Neural cell (in vitro differentiated cells): Measurements from ENCODE around the gene MROH2A. TPM values are rescaled to one million over a fixed set of nuclear protein-coding genes. Genes with fewer than 3 reads are reported as not detected.
"Not testable (repeated sequence)": the region's sequence is repeated elsewhere in the genome, so short reads cannot be mapped to it uniquely, and the experiment has no call there.

Source experiments
- H2AFZ ChIP-seq: fragments of 200-600, 300-800 bp; sonication (generic), shearing (Covaris generic); 2 replicates; pipeline ENCODE4 v1.6.0; 2014; ENCODE audit warnings: low read depth, mild to moderate bottlenecking, antibody characterized with exemption, low read length, moderate library complexity
- H3F3A ChIP-seq: fragments of 200-600 bp; shearing (Covaris generic); 2 replicates; pipeline ENCODE4 v1.6.1; 2016; ENCODE audit warnings: mild to moderate bottlenecking, moderate library complexity, mixed read lengths, antibody characterized with exemption, low read length; ENCODE audit not compliant: insufficient read depth, poor library complexity, severe bottlenecking
- H3K27ac ChIP-seq: fragments of 200-600, 300-800 bp; sonication (generic), shearing (Covaris generic); 2 replicates; pipeline ENCODE4 v1.5.1; 2014; ENCODE audit warnings: mild to moderate bottlenecking, low read length, moderate library complexity
- H3K27me3 ChIP-seq: fragments of 300-800, 200-600 bp; sonication (generic), shearing (Covaris generic); 2 replicates; pipeline ENCODE4 v1.6.0; 2014; ENCODE audit warnings: mild to moderate bottlenecking, low read depth, low read length, moderate library complexity; ENCODE audit not compliant: insufficient read depth
- H3K36me3 ChIP-seq: fragments of 300-800, 200-600 bp; sonication (generic), shearing (Covaris generic); 2 replicates; pipeline ENCODE4 v1.5.1; 2014; ENCODE audit warnings: mild to moderate bottlenecking, antibody characterized with exemption, low read length, moderate library complexity; ENCODE audit not compliant: insufficient read depth
- H3K4me2 ChIP-seq: fragments of 300-800, 200-600 bp; sonication (generic), shearing (Covaris generic); 2 replicates; pipeline ENCODE4 v1.6.0; 2014; ENCODE audit warnings: mild to moderate bottlenecking, low read length
- H3K4me3 ChIP-seq: fragments of 300-800, 200-600 bp; sonication (generic), shearing (Covaris generic); 2 replicates; pipeline ENCODE4 v1.5.1; 2014; ENCODE audit warnings: mild to moderate bottlenecking, low read length, moderate library complexity
- H3K79me2 ChIP-seq: fragments of 200-600 bp; shearing (Covaris generic); replicated peaks from 2 replicates; pipeline ENCODE4 v1.6.0; 2014; ENCODE audit warnings: mild to moderate bottlenecking, low read length, moderate library complexity; ENCODE audit not compliant: insufficient read depth
- H3K9ac ChIP-seq: fragments of 300-800, 200-600 bp; sonication (generic), shearing (Covaris generic); 2 replicates; pipeline ENCODE4 v1.6.1; 2016; ENCODE audit warnings: mild to moderate bottlenecking, low read length, mixed read lengths
- H3K9me2 ChIP-seq: fragments of 200-600 bp; shearing (Covaris generic); 2 replicates; pipeline ENCODE4 v1.6.1; 2016; ENCODE audit warnings: mild to moderate bottlenecking, low read length, mixed read lengths; ENCODE audit not compliant: insufficient read depth
- H3K9me3 ChIP-seq: fragments of 200-600, 300-800 bp; sonication (generic), shearing (Covaris generic); 2 replicates; pipeline ENCODE4 v1.6.1; 2016; ENCODE audit warnings: mild to moderate bottlenecking, mixed run types, low read length, moderate library complexity, mixed read lengths
- H4K20me1 ChIP-seq: fragments of 200-600 bp; shearing (Covaris generic); 2 replicates; pipeline ENCODE4 v1.6.1; 2016; ENCODE audit warnings: mild to moderate bottlenecking, mixed run types; ENCODE audit not compliant: insufficient read depth
- CTCF ChIP-seq: fragments of 450-650 bp; IDR thresholded peaks from 2 replicates; pipeline ENCODE4 v1.5.1; 2014; ENCODE audit warnings: antibody characterized with exemption, mild to moderate bottlenecking, moderate library complexity; ENCODE audit not compliant: poor library complexity, severe bottlenecking
- EP300 ChIP-seq: fragments of 450-650 bp; conservative IDR thresholded peaks from 2 replicates; pipeline ENCODE4 v1.6.1; 2014; ENCODE audit warnings: antibody characterized with exemption, mild to moderate bottlenecking, moderate library complexity; ENCODE audit not compliant: poor library complexity, severe bottlenecking
- EZH2 ChIP-seq: fragments of 200-600, 300-800 bp; shearing (Covaris generic), sonication (generic); IDR thresholded peaks from 2 replicates; pipeline ENCODE4 v1.6.1; 2014; ENCODE audit warnings: antibody characterized with exemption, low read length, borderline replicate concordance, mild to moderate bottlenecking; ENCODE audit not compliant: insufficient read depth, poor library complexity, severe bottlenecking
- MXI1 ChIP-seq: fragments of 450-650 bp; conservative IDR thresholded peaks from 2 replicates; pipeline ENCODE4 v1.6.1; 2014; ENCODE audit warnings: antibody characterized with exemption, mild to moderate bottlenecking; ENCODE audit not compliant: poor library complexity, severe bottlenecking
- POLR2AphosphoS5 ChIP-seq: IDR thresholded peaks from 2 replicates; pipeline ENCODE4 v1.6.1; 2012
- RAD21 ChIP-seq: fragments of 450-650 bp; conservative IDR thresholded peaks from 2 replicates; pipeline ENCODE4 v1.6.1; 2014; ENCODE audit warnings: antibody characterized with exemption, mild to moderate bottlenecking, moderate library complexity
- SMC3 ChIP-seq: fragments of 450-650 bp; conservative IDR thresholded peaks from 2 replicates; pipeline ENCODE4 v1.6.1; 2014; ENCODE audit warnings: antibody characterized with exemption, mild to moderate bottlenecking, moderate library complexity; ENCODE audit not compliant: poor library complexity
- TAF1 ChIP-seq: IDR thresholded peaks from 2 replicates; pipeline ENCODE4 v1.6.1; 2012; ENCODE audit warnings: low read depth
- polyA plus RNA-seq: library from polyadenylated mRNA; depleted of rRNA; stranded (reverse); fragments of >200 nt; gene quantifications from 2 replicates; pipeline ENCODE4 v1.2.3, GENCODE V29; 2014
- TF ChIP-seq, protein P1 (sequence below): IDR thresholded peaks from 2 replicates; pipeline ENCODE4 v1.6.1; 2012; ENCODE audit warnings: borderline replicate concordance

Gene MROH2A
- polyA plus RNA-seq, 1 donor from 2014 or later: not detected

DNA sequence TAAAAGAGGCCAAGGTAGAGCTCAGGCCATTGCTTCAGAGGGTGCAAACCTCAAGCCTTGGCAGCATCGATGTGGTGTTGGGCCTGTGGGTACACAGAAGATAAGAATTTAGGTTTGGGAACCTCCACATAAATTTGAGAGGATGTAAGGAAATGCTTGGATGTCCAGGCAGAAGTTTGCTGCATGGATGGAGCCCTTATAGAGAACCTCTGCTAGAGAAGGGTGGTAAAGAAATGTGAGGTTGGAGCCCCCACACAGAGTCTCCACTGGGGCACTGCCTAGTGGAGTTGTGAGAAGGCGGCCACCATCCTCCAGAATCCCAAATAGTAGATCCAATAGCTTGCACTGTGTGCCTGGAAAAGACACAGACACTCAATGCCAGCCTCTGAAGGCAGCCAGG is 27.4 kb upstream of the MROH2A start:
- H3K36me3 ChIP-seq, H3K27me3 ChIP-seq, H3K79me2 ChIP-seq, H4K20me1 ChIP-seq, H3K4me3 ChIP-seq, H3K9me2 ChIP-seq, H3K9ac ChIP-seq, H3F3A ChIP-seq, H3K27ac ChIP-seq, H2AFZ ChIP-seq, H3K4me2 ChIP-seq, H3K9me3 ChIP-seq: not testable (repeated sequence)

GRCh38 chr2:233751212-233752009 is 26.7 kb upstream of the MROH2A start:
- H3K79me2 ChIP-seq, H3K9ac ChIP-seq, H2AFZ ChIP-seq, H4K20me1 ChIP-seq, H3K27me3 ChIP-seq, H3K9me3 ChIP-seq, H3K27ac ChIP-seq, H3K36me3 ChIP-seq, H3K4me2 ChIP-seq, H3F3A ChIP-seq, H3K4me3 ChIP-seq, H3K9me2 ChIP-seq: not testable (repeated sequence)

- H3K36me3 ChIP-seq: no peaks in the 10 kb centered on the region
- no peak for TF ChIP-seq MXI1
- TF ChIP-seq POLR2AphosphoS5: no peak
- TF ChIP-seq, protein P1, sequence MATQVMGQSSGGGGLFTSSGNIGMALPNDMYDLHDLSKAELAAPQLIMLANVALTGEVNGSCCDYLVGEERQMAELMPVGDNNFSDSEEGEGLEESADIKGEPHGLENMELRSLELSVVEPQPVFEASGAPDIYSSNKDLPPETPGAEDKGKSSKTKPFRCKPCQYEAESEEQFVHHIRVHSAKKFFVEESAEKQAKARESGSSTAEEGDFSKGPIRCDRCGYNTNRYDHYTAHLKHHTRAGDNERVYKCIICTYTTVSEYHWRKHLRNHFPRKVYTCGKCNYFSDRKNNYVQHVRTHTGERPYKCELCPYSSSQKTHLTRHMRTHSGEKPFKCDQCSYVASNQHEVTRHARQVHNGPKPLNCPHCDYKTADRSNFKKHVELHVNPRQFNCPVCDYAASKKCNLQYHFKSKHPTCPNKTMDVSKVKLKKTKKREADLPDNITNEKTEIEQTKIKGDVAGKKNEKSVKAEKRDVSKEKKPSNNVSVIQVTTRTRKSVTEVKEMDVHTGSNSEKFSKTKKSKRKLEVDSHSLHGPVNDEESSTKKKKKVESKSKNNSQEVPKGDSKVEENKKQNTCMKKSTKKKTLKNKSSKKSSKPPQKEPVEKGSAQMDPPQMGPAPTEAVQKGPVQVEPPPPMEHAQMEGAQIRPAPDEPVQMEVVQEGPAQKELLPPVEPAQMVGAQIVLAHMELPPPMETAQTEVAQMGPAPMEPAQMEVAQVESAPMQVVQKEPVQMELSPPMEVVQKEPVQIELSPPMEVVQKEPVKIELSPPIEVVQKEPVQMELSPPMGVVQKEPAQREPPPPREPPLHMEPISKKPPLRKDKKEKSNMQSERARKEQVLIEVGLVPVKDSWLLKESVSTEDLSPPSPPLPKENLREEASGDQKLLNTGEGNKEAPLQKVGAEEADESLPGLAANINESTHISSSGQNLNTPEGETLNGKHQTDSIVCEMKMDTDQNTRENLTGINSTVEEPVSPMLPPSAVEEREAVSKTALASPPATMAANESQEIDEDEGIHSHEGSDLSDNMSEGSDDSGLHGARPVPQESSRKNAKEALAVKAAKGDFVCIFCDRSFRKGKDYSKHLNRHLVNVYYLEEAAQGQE: no peak
- no peak for TF ChIP-seq EZH2
- TF ChIP-seq RAD21: no peak
- TF ChIP-seq CTCF: no peak
- TF ChIP-seq TAF1: no peak
- TF ChIP-seq SMC3: no peak
- TF ChIP-seq EP300: no peak
These were observed 23.1 kb upstream of the MROH2A start for GRCh38 chr2:233754872-233755611.

More at GRCh38 chr2:233754872-233755611, 23.1 kb upstream of the MROH2A start:
- no peaks in the 10 kb centered on the region for H4K20me1 ChIP-seq
- H3K4me2 ChIP-seq: no peak overlapping the region
- no peaks in the 10 kb centered on the region for H3K27me3 ChIP-seq
- H3K9ac ChIP-seq: no peak overlapping the region
- no peak overlapping the region for H2AFZ ChIP-seq
- H3K4me3 ChIP-seq: no peak overlapping the region
- no peaks in the 10 kb centered on the region for H3K9me3 ChIP-seq
- H3K9me2 ChIP-seq: no peaks in the 10 kb centered on the region
- H3K27ac ChIP-seq: no peak overlapping the region
- H3K79me2 ChIP-seq: no peaks in the 10 kb centered on the region
- H3F3A ChIP-seq: no peaks in the 10 kb centered on the region
